Endothelial cell of umbilical vein (primary cell): ENCODE measurements around the gene DAB2IP. TPM values are rescaled to one million over a fixed set of nuclear protein-coding genes. Genes with fewer than 3 reads are reported as not detected.

ENCODE experiments used
- BruUV-seq: library from RNA; stranded (reverse); fragments of 400-500 nt; replicated peaks from 2 replicates; lab custom pipeline; 2021; lab: Mats Ljungman, UMichigan
- CTCF ChIA-PET: fragments of 300-600, 350-600 bp; sonication (Branson Sonifier 250); formaldehyde crosslinking; loops from one replicate; lab custom pipeline; 2021; ENCODE audit warnings: antibody characterized with exemption, inconsistent platforms; lab: Charles Lee
- POLR2A ChIA-PET: fragments of 300-600, 350-600 bp; sonication (Branson Sonifier 250); formaldehyde crosslinking; loops from one replicate; lab custom pipeline; 2021; ENCODE audit warnings: antibody characterized with exemption, inconsistent platforms; lab: Charles Lee
- DNase-seq: peaks from one replicate; pipeline ENCODE4 v3.0.0-alpha.2; 2011; ENCODE audit warnings: low read depth, low spot score
- FAIRE-seq: peaks from 2 replicates; lab custom pipeline; 2011; peaks lifted over from hg19 to GRCh38; lab: Jason Lieb, UNC
- H2AFZ ChIP-seq: 2 replicates; pipeline ENCODE4 v1.6.0; 2012; ENCODE audit warnings: low read depth, low read length, control low read depth, inconsistent platforms
- H3K27ac ChIP-seq: 2 replicates; pipeline ENCODE4 v1.5.1; 2011; ENCODE audit warnings: low read depth, mild to moderate bottlenecking, control low read depth, low read length, moderate library complexity; ENCODE audit not compliant: insufficient read depth
- H3K27me3 ChIP-seq, 2 experiments: 2 replicates each; pipeline versions ENCODE4 v1.6.0 to v1.6.1; 2011; ENCODE audit warnings: low read length in 2 of 2, mixed read lengths in 1 of 2; ENCODE audit not compliant: control insufficient read depth in 2 of 2, insufficient read depth in 2 of 2
- H3K36me3 ChIP-seq, 2 experiments: 2 replicates in 1 of 2; 3 replicates in 1 of 2; pipeline ENCODE4 v1.5.1; 2011; ENCODE audit warnings: low read length in 2 of 2, mild to moderate bottlenecking in 1 of 2, moderate library complexity in 1 of 2; ENCODE audit not compliant: control insufficient read depth in 2 of 2, insufficient read depth in 2 of 2; ENCODE audit errors: extremely low read depth in 1 of 2
- H3K4me1 ChIP-seq: 3 replicates; pipeline ENCODE4 v1.5.1; 2011; ENCODE audit warnings: mild to moderate bottlenecking, low read length; ENCODE audit not compliant: control insufficient read depth, insufficient read depth; ENCODE audit errors: extremely low read depth
- H3K4me2 ChIP-seq: 2 replicates; pipeline ENCODE4 v1.6.1; 2011; ENCODE audit warnings: low read length, control low read depth, mixed read lengths; ENCODE audit not compliant: insufficient read depth
- H3K4me3 ChIP-seq, 3 experiments: fragments of 200-600 bp in 1 of 3; sonication (generic), shearing (Covaris generic) in 1 of 3; replicated peaks in 1 of 3; 2 replicates each; pipeline ENCODE4 v1.5.1; 2011 to 2016; ENCODE audit warnings: control low read depth in 3 of 3, low read length in 3 of 3, mild to moderate bottlenecking in 2 of 3, inconsistent platforms in 1 of 3, low read depth in 1 of 3, moderate library complexity in 1 of 3; ENCODE audit not compliant: insufficient read depth in 1 of 3
- H3K79me2 ChIP-seq: 2 replicates; pipeline ENCODE4 v1.6.0; 2012; ENCODE audit warnings: low read length, inconsistent platforms; ENCODE audit not compliant: control insufficient read depth, insufficient read depth
- H3K9ac ChIP-seq: replicated peaks from 2 replicates; pipeline ENCODE3; 2011; ENCODE audit warnings: low read length, control low read depth; ENCODE audit not compliant: insufficient read depth; ENCODE audit errors: extremely low read depth
- H3K9me1 ChIP-seq: replicated peaks from 3 replicates; pipeline ENCODE4 v1.6.0; 2011; ENCODE audit warnings: mild to moderate bottlenecking, low read length; ENCODE audit not compliant: control insufficient read depth, insufficient read depth; ENCODE audit errors: extremely low read depth
- H3K9me3 ChIP-seq: replicated peaks from 2 replicates; pipeline ENCODE4 v1.5.1; 2012; ENCODE audit warnings: low read length, inconsistent platforms; ENCODE audit not compliant: control insufficient read depth, insufficient read depth
- H4K20me1 ChIP-seq: replicated peaks from 2 replicates; pipeline ENCODE3; 2011; ENCODE audit warnings: mild to moderate bottlenecking, low read length; ENCODE audit not compliant: control insufficient read depth, insufficient read depth; ENCODE audit errors: extremely low read depth
- CTCF ChIP-seq, 2 donors: IDR thresholded peaks; 1 replicate in 1 of 2; 2 replicates in 1 of 2; pipeline ENCODE4 v1.5.1; 2011; ENCODE audit warnings: low read length in 2 of 2, mild to moderate bottlenecking in 2 of 2, moderate library complexity in 2 of 2, control low read depth in 1 of 2, inconsistent platforms in 1 of 2, low read depth in 1 of 2; ENCODE audit not compliant: insufficient read depth in 1 of 2; ENCODE audit errors: extremely low read depth in 1 of 2
- EZH2 ChIP-seq: IDR thresholded peaks from 2 replicates; pipeline ENCODE4 v1.6.1; 2012; ENCODE audit warnings: borderline replicate concordance, low read depth, mild to moderate bottlenecking, moderate library complexity, low read length, inconsistent platforms; ENCODE audit not compliant: severe bottlenecking
- MYC ChIP-seq: IDR thresholded peaks from one replicate; pipeline ENCODE4 v1.6.1; 2011; ENCODE audit warnings: mild to moderate bottlenecking, low read depth, low read length
- POLR2AphosphoS5 ChIP-seq: IDR thresholded peaks from 2 replicates; pipeline ENCODE4 v1.6.1; 2012; ENCODE audit warnings: low read depth, mild to moderate bottlenecking, control low read depth, low read length, moderate library complexity; ENCODE audit not compliant: insufficient read depth
- dilution Hi-C: fragments of 300-500 bp; cut with MboI; formaldehyde crosslinking; loops from one replicate; pipeline ENCODE4 v1.15.0; 2019; ENCODE audit warnings: low sequenced_read_pairs; ENCODE audit not compliant: extremely low pct_ligation_motif_present
- intact Hi-C: fragments of 100-400 bp; cut with micrococcal nuclease; formaldehyde crosslinking; loops from one replicate; pipeline ENCODE4 v1.10.0; 2022
- polyA plus RNA-seq, 4 experiments: library from polyadenylated mRNA; depleted of rRNA in 3 of 4; stranded (reverse) in 3 of 4; unstranded in 1 of 4; fragments of >200 nt; gene quantifications; 2 replicates each; pipeline versions ENCODE4 v1.2.1 to v1.2.3, GENCODE V29; 2011 to 2012; ENCODE audit warnings: missing spikeins in 1 of 4
- total RNA-seq: library from RNA; stranded (reverse); gene quantifications from 2 replicates; pipeline ENCODE4 v1.2.3, GENCODE V29; 2021

Gene DAB2IP
- total and polyA plus RNA-seq, 2 donors (not counting 3 experiments of a cell fraction or from before 2014, with no cell fraction given): 29.2 to 53.6 TPM

DNA sequence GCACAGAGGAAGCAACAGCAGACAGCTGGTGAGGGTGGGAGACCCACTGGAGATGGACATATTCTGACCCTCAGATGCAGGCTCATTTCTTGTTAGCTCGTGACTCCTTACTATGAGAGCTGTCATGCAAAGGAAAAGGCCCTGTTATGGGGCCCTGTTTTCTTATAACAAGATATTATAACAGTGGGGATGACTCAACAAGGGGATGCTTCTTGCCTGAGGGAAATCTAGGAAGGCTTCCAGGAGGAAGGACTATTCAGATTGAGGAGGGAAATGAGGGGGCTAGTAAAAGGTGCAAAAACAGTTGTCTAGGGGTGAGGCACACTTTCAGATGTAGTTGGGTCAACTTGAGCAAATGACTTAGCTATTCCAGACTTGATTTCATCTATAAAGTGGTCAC is 83.0 kb downstream of the DAB2IP start:
- Histone ChIP-seq H3K9me3 (no peaks in the 10 kb centered on the region), H3K4me2 (no peak overlapping the region), H4K20me1 (no peaks in the 10 kb centered on the region), H3K27ac (no peak overlapping the region), H3K9ac (no peak overlapping the region), H3K4me1 (peaks cover 12% of the 10 kb centered on the region), H3K4me3 (no peak overlapping the region), H2AFZ (no peak overlapping the region), H3K36me3 (peaks cover 0 to 2% of the 10 kb centered on the region in 2 experiments), H3K27me3 (no peaks in the 10 kb centered on the region), H3K9me1 (no peaks in the 10 kb centered on the region), H3K79me2 (no peaks in the 10 kb centered on the region)
- FAIRE-seq (no peak), DNase-seq (no peak)
- dilution Hi-C loops: no loop called here
- CTCF ChIA-PET: interaction anchor here (0.8 to 2.2 kb wide), 14 partner anchors 9 to 268 kb away, joined by 3 to 9 read pairs (median 4); no protein-coding TSS in a partner anchor
- intact Hi-C loops: no loop called here
- POLR2A ChIA-PET: interaction anchor here (0.6 kb wide), 1 partner anchor 272 kb away, joined by 12 read pairs; no protein-coding TSS in a partner anchor
- TF ChIP-seq MYC (no peak), POLR2AphosphoS5 (no peak)
- BruUV-seq: no TSS peak

DNA sequence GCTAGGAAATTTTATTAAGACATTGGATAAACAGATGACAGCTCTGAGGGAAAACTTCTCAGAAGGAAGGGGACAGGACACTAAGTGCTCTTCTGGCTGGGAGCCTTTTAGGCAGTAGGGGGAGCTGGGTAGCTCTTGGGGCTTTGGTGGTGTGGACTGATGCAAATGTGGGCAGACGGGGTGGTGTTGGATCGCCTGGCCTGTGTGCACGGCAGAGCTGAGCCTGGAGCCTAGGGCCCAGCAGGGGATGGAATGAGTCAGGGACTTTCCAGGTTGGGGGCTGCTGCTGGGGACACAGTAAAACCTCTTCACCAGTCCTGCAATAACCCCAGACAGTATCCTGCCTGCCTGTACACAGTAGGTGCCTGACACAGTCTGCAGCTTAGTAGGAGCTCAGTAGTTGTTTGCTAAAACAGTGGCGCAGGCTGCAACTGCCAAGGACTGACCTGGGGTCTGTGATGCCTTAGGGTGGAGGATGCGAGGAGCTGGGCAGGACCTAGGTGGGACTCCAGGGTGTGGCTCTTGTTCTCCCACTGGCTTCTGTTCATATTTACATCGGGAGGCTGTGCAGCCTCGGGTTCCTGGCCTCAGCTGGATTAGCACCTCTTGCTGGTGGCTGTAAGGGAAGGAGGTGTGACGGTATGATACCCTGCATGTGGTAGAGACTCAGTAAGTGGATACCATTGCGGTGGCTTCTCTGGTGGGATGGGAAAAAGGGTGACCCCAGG is 83.8 kb downstream of the DAB2IP start:
- Histone ChIP-seq H3K79me2 (no peaks in the 10 kb centered on the region), H4K20me1 (no peaks in the 10 kb centered on the region), H3K4me3 (no peak overlapping the region), H3K4me1 (peaks cover 12% of the 10 kb centered on the region), H3K36me3 (peaks cover 0 to 2% of the 10 kb centered on the region in 2 experiments), H3K9me1 (no peaks in the 10 kb centered on the region), H3K27me3 (no peaks in the 10 kb centered on the region), H3K4me2 (no peak overlapping the region), H2AFZ (no peak overlapping the region), H3K27ac (no peak overlapping the region), H3K9me3 (no peaks in the 10 kb centered on the region), H3K9ac (no peak overlapping the region)
- CTCF ChIA-PET: interaction anchor here (0.7 to 2.2 kb wide), 17 partner anchors 8 to 271 kb away, joined by 3 to 9 read pairs (median 4); no protein-coding TSS in a partner anchor
- no peak for TF ChIP-seq EZH2
- TF ChIP-seq CTCF (IDR thresholded peaks at IDR 0.05; ENCODE audit: extremely low read depth in 1 of 2, insufficient read depth in 1 of 2, low read depth in 1 of 2, low read length in 2 of 2): peak; percentile 47 to 63
- BruUV-seq: no TSS peak
- intact Hi-C loops (no loop called here), dilution Hi-C loops (no loop called here)
- DNase-seq (peak; percentile 42), FAIRE-seq (no peak)
- POLR2A ChIA-PET: no interaction called here
